ENCODE results near the gene CLK1.

DNA sequence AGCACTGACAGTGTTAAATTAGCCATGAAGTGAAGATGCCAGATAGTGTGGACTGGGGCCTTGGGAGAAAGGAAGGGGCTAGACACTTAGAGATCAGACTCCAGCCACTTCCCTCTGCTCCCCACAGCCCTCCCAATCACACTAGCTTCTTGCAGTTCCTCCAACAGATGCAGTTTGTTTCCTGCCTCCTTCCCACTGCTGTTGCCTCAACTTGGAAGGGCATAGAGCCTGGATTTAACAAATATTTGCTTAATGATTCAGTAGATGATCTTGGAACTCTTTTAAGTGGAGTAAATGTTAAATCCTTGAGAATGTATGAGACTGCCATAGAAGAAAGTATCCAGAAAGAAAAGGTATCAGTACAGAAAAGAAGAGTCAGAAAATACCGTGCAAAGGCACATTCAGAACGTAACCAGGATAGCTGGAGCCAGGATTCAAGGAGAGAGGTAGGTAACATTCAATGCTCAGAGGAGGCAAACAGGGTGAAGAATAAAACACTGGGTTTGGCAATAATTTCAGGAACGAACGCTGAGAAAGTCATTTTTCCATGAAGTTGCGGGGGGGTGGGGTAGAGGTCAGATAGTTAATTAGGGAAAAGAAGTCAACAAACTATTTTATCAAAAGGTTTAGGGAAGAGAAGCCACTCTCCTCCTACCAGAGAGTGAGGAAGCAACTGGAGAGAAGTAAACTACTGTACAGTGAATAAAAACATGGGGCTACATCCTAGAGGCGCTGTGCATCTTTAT is 54.0 kb downstream of the CLK1 start:
- TF ChIP-seq, protein P1, sequence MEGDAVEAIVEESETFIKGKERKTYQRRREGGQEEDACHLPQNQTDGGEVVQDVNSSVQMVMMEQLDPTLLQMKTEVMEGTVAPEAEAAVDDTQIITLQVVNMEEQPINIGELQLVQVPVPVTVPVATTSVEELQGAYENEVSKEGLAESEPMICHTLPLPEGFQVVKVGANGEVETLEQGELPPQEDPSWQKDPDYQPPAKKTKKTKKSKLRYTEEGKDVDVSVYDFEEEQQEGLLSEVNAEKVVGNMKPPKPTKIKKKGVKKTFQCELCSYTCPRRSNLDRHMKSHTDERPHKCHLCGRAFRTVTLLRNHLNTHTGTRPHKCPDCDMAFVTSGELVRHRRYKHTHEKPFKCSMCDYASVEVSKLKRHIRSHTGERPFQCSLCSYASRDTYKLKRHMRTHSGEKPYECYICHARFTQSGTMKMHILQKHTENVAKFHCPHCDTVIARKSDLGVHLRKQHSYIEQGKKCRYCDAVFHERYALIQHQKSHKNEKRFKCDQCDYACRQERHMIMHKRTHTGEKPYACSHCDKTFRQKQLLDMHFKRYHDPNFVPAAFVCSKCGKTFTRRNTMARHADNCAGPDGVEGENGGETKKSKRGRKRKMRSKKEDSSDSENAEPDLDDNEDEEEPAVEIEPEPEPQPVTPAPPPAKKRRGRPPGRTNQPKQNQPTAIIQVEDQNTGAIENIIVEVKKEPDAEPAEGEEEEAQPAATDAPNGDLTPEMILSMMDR (IDR thresholded peaks at IDR 0.05): no peak
- no peak for TF ChIP-seq POLR2A (IDR thresholded peaks at IDR 0.05)

All from testis (tissue), 2 donors.